ENCODE measurements around the gene CCL2.

DNA sequence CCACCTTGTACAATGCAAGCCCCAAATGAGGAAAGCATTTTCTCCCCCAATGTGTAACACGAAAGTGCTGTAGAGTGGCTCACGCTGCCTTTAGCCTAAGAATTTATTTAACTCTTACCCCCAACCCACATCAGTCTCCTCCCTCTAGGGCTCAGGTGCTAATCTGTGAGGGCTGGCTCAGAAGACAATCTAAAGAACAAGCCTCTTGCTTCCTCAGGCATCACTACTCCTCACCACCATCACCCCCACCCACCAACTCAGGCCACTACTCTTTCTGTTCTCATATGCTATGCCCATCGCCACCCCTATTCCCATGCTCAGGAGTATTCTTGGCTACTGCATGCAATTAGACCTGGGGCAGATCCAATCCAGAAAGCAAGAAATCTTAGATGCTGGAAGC lies 3.9 kb upstream of the CCL2 start:
- TF ChIP-seq YY1 (IDR thresholded peaks at IDR 0.05; ENCODE audit: low read depth), result no peak
- TF ChIP-seq EP300 (IDR thresholded peaks at IDR 0.05; ENCODE audit: borderline replicate concordance), result no peak
- no peak for TF ChIP-seq TCF12 (IDR thresholded peaks at IDR 0.05; ENCODE audit: low read depth)
- TF ChIP-seq ZBTB7A (IDR thresholded peaks at IDR 0.05; ENCODE audit: low read depth), result no peak
- TF ChIP-seq, protein P1, sequence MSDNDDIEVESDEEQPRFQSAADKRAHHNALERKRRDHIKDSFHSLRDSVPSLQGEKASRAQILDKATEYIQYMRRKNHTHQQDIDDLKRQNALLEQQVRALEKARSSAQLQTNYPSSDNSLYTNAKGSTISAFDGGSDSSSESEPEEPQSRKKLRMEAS (IDR thresholded peaks at IDR 0.05), result no peak
- TF ChIP-seq TAF1 (IDR thresholded peaks at IDR 0.05; ENCODE audit: low read depth), result no peak

Measured in Ishikawa (cell line).